Muscle layer of duodenum (tissue), 2 donors: ENCODE measurements around the gene SCN4B.

Source experiments
- H3K27ac ChIP-seq: one replicate; pipeline ENCODE4 v1.7.0; 2013; ENCODE audit warnings: mild to moderate bottlenecking, low read length
- H3K27me3 ChIP-seq: one replicate; pipeline ENCODE4 v1.7.0; 2013; ENCODE audit warnings: low read depth, mild to moderate bottlenecking, control low read depth, low read length
- H3K36me3 ChIP-seq, 2 donors: one replicate each; pipeline ENCODE4 v1.7.0; 2013; ENCODE audit warnings: low read length in 2 of 2, control low read depth in 1 of 2, mild to moderate bottlenecking in 1 of 2; ENCODE audit not compliant: insufficient read depth in 2 of 2, control insufficient read depth in 1 of 2
- H3K4me1 ChIP-seq, 2 donors: one replicate each; pipeline ENCODE4 v1.7.0; 2013; ENCODE audit warnings: low read length in 2 of 2, mild to moderate bottlenecking in 2 of 2, control low read depth in 1 of 2, moderate library complexity in 1 of 2; ENCODE audit not compliant: insufficient read depth in 2 of 2, control insufficient read depth in 1 of 2
- H3K4me3 ChIP-seq, 2 donors: one replicate each; pipeline ENCODE4 v1.7.0; 2013; ENCODE audit warnings: low read length in 2 of 2, low read depth in 1 of 2, mild to moderate bottlenecking in 1 of 2
- H3K9me3 ChIP-seq, 2 donors: one replicate each; pipeline ENCODE4 v1.7.0; 2013; ENCODE audit warnings: low read length in 2 of 2, control low read depth in 1 of 2, mild to moderate bottlenecking in 1 of 2; ENCODE audit not compliant: control insufficient read depth in 1 of 2
- donor health status: healthy.

The SCN4B gene

DNA sequence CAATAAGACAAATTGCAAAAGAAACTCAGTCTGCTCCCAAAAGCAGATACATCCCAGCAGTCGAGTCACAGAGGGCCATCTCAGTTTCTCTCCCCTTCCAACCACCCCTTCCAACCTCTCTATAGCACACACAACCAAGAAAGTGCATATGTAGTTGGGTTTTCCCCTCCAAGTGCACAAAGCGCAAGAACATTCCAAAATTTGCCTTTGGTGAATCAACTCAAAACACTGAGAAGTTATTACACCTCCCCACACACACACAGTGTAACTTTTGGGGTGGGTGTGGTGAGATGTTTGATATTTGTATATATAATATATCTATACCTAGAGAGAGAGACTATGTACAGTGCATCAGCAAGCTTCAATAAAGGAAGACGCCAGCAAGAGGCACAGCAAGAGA is 10.2 kb upstream of the SCN4B start:
- Histone ChIP-seq H3K27me3 (no peaks in the 10 kb centered on the region), H3K4me3 (no peak overlapping the region), H3K4me1 (no peaks in the 10 kb centered on the region), H3K27ac (no peak overlapping the region), H3K9me3 (no peaks in the 10 kb centered on the region), H3K36me3 (no peaks in the 10 kb centered on the region)

DNA sequence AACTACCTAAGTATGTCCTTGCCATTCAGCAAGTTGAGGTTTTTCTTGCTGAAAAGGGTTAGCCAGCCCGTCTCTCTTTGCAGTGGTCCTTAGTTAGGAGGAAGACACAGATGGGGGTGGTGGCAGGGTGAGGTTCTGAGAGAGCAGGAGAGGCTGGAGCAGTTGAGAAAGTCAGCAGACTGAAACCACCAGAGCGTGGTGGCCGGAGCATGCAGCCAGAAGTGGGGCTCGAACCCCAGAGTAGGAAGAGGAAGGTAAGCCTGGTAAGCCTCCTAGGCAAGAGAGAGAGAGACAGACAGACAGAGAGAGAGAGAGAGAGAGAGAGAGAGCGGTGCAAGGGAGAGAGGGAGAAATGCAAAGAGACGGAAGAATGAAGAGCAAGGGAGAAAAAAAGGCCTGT is 9.2 kb upstream of the SCN4B start:
- Histone ChIP-seq H3K4me1 (peaks cover 0 to 2% of the 10 kb centered on the region in 2 donors), H3K27me3 (peaks cover 9% of the 10 kb centered on the region), H3K36me3 (no peaks in the 10 kb centered on the region), H3K4me3 (no peak overlapping the region), H3K9me3 (no peaks in the 10 kb centered on the region), H3K27ac (no peak overlapping the region)

DNA sequence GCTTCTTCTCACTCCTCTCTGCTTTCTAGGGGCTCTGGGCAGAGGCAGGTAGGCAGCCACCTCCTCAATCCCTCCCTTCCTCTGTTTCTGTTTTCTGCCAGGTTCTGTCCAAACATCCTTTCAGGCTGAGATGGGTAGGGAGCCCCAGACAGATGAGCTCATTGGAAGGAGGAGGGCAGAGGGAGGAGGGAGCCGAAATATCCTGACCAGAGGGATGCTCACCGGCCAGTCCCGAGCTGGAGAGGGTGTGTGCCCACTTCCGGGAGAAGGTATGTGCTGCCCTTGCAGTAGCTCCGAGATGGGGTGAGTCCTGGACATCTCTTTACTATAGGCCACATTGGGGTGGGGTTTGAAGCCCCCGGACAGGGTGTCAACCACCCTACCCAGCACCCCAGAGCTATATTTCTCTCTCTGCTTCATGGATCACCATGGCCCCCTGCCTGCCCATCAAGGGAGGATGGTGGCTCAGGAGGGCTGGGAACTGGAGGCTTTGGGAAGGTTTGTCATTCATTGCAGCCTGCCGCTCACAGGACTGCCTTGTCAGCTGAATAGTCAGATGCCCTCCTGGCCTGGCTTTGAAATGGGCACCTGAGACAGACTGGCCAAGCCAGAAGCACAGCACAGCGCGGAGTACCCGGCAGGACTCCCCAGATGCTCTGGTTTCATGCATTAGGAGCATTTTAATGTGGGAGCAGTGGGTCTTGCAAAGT is 4.7 kb upstream of the SCN4B start:
- Histone ChIP-seq H3K4me3 (no peak overlapping the region), H3K9me3 (no peaks in the 10 kb centered on the region), H3K4me1 (peaks cover 0 to 20% of the 10 kb centered on the region in 2 donors), H3K27me3 (peaks cover 29% of the 10 kb centered on the region), H3K27ac (no peak overlapping the region), H3K36me3 (no peaks in the 10 kb centered on the region)

- no peaks in the 10 kb centered on the region for H3K9me3 ChIP-seq
- peaks cover 35% of the 10 kb centered on the region for H3K27me3 ChIP-seq
- H3K4me3 ChIP-seq, result no peak overlapping the region
- no peak overlapping the region for H3K27ac ChIP-seq
- peaks cover 0 to 27% of the 10 kb centered on the region in 2 donors for H3K4me1 ChIP-seq
- H3K36me3 ChIP-seq, result no peaks in the 10 kb centered on the region
Measured at GRCh38 chr11:118156531-118157185, 4.0 kb upstream of the SCN4B start.

- Histone ChIP-seq H3K27me3 (peaks cover 40% of the 10 kb centered on the region), H3K27ac (no peak overlapping the region), H3K4me3 (no peak overlapping the region), H3K9me3 (no peaks in the 10 kb centered on the region), H3K4me1 (peaks cover 0 to 31% of the 10 kb centered on the region in 2 donors), H3K36me3 (no peaks in the 10 kb centered on the region)
Measured at GRCh38 chr11:118155776-118156530, 3.3 kb upstream of the SCN4B start.

DNA sequence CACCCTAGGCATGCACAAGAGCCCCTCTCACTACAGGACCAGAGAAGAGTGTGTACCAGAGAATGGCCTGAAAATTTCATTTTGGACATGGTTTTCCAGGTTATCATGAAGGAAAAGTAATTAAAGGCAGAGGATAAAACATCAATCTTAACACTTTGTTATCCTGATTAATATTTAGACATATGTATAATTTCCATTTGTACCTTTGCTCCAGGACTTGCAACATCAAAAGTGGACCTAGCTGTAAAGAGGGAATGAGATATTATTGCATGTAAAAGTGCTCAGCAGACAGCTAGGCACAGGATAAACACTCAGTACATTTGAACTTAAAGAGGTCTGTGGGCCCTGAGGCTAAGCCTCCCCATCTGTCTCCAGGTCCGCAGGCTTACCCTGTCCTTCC is 2.0 kb upstream of the SCN4B start:
- H3K27ac ChIP-seq, result no peak overlapping the region
- H3K27me3 ChIP-seq, result peaks cover 40% of the 10 kb centered on the region
- peaks cover 0 to 31% of the 10 kb centered on the region in 2 donors for H3K4me1 ChIP-seq

GRCh38 chr11:118153976-118154375 is 1.4 kb upstream of the SCN4B start:
- Histone ChIP-seq H3K27ac (no peak overlapping the region), H3K4me1 (peaks cover 0 to 31% of the 10 kb centered on the region in 2 donors), H3K27me3 (peaks cover 40% of the 10 kb centered on the region), H3K4me3 (no peak overlapping the region), H3K36me3 (no peaks in the 10 kb centered on the region), H3K9me3 (no peaks in the 10 kb centered on the region)

More for the DNA sequence above, 2.0 kb upstream of the SCN4B start:
- Histone ChIP-seq H3K4me3 (no peak overlapping the region), H3K36me3 (no peaks in the 10 kb centered on the region), H3K9me3 (no peaks in the 10 kb centered on the region)

- H3K27ac ChIP-seq, result no peak overlapping the region
- peak overlapping the region in 1 of 2 donors; percentile 81 for H3K4me3 ChIP-seq
- H3K27me3 ChIP-seq, result peaks cover 40% of the 10 kb centered on the region
- H3K4me1 ChIP-seq, result peaks cover 0 to 31% of the 10 kb centered on the region in 2 donors
- H3K9me3 ChIP-seq, result no peaks in the 10 kb centered on the region
- no peaks in the 10 kb centered on the region for H3K36me3 ChIP-seq
Measured at GRCh38 chr11:118153516-118153915, 893 bp upstream of the SCN4B start.

GRCh38 chr11:118152020-118152551 is 537 bp downstream of the SCN4B start:
- no peaks in the 10 kb centered on the region for H3K9me3 ChIP-seq
- no peaks in the 10 kb centered on the region for H3K36me3 ChIP-seq
- H3K4me3 ChIP-seq, result peak overlapping the region; percentile 48 to 81
- H3K27ac ChIP-seq, result no peak overlapping the region
- peaks cover 34% of the 10 kb centered on the region for H3K27me3 ChIP-seq
- peaks cover 0 to 31% of the 10 kb centered on the region in 2 donors for H3K4me1 ChIP-seq

- no peak overlapping the region for H3K27ac ChIP-seq
Measured at GRCh38 chr11:118151431-118151830, 1.2 kb downstream of the SCN4B start.

DNA sequence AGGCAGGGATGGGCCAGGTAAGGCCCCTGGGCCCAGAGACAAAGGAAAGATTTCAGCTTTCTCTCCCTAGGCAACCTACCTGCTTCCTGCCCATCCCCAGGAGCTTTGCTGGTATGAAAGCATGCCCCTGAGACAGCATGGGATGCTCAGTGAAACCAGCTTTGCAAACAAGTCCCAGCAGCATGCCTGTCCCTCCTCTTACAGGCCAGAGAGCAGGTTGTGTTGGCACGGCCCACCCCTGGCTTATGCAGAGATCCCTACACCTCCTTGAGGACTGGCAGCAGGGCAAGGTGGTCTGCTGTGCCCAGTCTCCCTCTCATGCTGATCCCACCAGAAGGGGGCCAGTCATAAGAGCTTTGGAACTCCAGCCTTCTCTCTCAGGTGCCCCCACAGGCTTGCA is 3.1 kb downstream of the SCN4B start:
- no peak overlapping the region for H3K4me3 ChIP-seq
- peaks cover 21% of the 10 kb centered on the region for H3K27me3 ChIP-seq
- no peak overlapping the region for H3K27ac ChIP-seq
- no peaks in the 10 kb centered on the region for H3K9me3 ChIP-seq
- H3K4me1 ChIP-seq, result peaks cover 0 to 21% of the 10 kb centered on the region in 2 donors
- H3K36me3 ChIP-seq, result no peaks in the 10 kb centered on the region

More at GRCh38 chr11:118151431-118151830, 1.2 kb downstream of the SCN4B start:
- no peak overlapping the region for H3K4me3 ChIP-seq
- no peaks in the 10 kb centered on the region for H3K36me3 ChIP-seq
- H3K9me3 ChIP-seq, result no peaks in the 10 kb centered on the region
- peaks cover 28% of the 10 kb centered on the region for H3K27me3 ChIP-seq
- H3K4me1 ChIP-seq, result peaks cover 0 to 26% of the 10 kb centered on the region in 2 donors
